ENCODE results near the gene GNAQ. TPM values are rescaled to one million over a fixed set of nuclear protein-coding genes. Genes with fewer than 3 reads are reported as not detected.

Gene GNAQ
- total RNA-seq, 4 donors from 2014 or later: 35.4 to 95.7 (median 52.3) TPM

GRCh38 chr9:77838986-77839385 is 192.6 kb downstream of the GNAQ start:
- Histone ChIP-seq H3K36me3 (no peaks in the 10 kb centered on the region), H3K9me3 (no peaks in the 10 kb centered on the region), H3K4me1 (peaks cover 0 to 8% of the 10 kb centered on the region in 2 donors), H3K27ac (peak overlapping the region; percentile 45 to 47), H3K27me3 (no peaks in the 10 kb centered on the region), H3K4me3 (no peak overlapping the region)
- intact Hi-C loops (cut with DNase I; ENCODE audit: low total_unique reads): no loop called here
- TF ChIP-seq POLR2A (IDR thresholded peaks at IDR 0.05) (no peak), CTCF (IDR thresholded peaks at IDR 0.05) (no peak)
- DNase-seq: no peak

- Histone ChIP-seq H3K4me1 (peaks cover 0 to 12% of the 10 kb centered on the region in 2 donors), H3K4me3 (no peak overlapping the region), H3K9me3 (no peaks in the 10 kb centered on the region), H3K36me3 (no peaks in the 10 kb centered on the region), H3K27me3 (no peaks in the 10 kb centered on the region), H3K27ac (no peak overlapping the region)
- DNase-seq: no peak
- intact Hi-C loops (cut with DNase I; ENCODE audit: low total_unique reads): no loop called here
- TF ChIP-seq POLR2A (IDR thresholded peaks at IDR 0.05) (no peak), CTCF (IDR thresholded peaks at IDR 0.05) (no peak)
These were observed 196.6 kb downstream of the GNAQ start for GRCh38 chr9:77834898-77835488.

- intact Hi-C loops (cut with DNase I; ENCODE audit: low total_unique reads): no loop called here
These were observed 197.8 kb downstream of the GNAQ start for GRCh38 chr9:77833561-77834429.

GRCh38 chr9:77832639-77833038 is 199.0 kb downstream of the GNAQ start:
- intact Hi-C loops (cut with DNase I; ENCODE audit: low total_unique reads): no loop called here
- TF ChIP-seq CTCF (IDR thresholded peaks at IDR 0.05): no peak
- TF ChIP-seq POLR2A (IDR thresholded peaks at IDR 0.05): no peak
- Histone ChIP-seq H3K27me3 (no peaks in the 10 kb centered on the region), H3K27ac (peak overlapping the region; percentile 51 to 59), H3K36me3 (no peaks in the 10 kb centered on the region), H3K4me1 (peaks cover 0 to 5% of the 10 kb centered on the region in 2 donors), H3K9me3 (no peaks in the 10 kb centered on the region), H3K4me3 (no peak overlapping the region)
- DNase-seq: peak; percentile 77 to 83

More at GRCh38 chr9:77833561-77834429, 197.8 kb downstream of the GNAQ start:
- no peaks in the 10 kb centered on the region for H3K9me3 ChIP-seq
- no peak overlapping the region for H3K4me3 ChIP-seq
- DNase-seq: no peak
- peaks cover 0 to 5% of the 10 kb centered on the region in 2 donors for H3K4me1 ChIP-seq
- TF ChIP-seq CTCF (IDR thresholded peaks at IDR 0.05) (no peak), POLR2A (IDR thresholded peaks at IDR 0.05) (no peak)
- no peaks in the 10 kb centered on the region for H3K36me3 ChIP-seq
- H3K27me3 ChIP-seq: no peaks in the 10 kb centered on the region
- H3K27ac ChIP-seq: peak overlapping the region; percentile 51 to 59

- intact Hi-C loops (cut with DNase I; ENCODE audit: low total_unique reads): no loop called here
- no peak for TF ChIP-seq CTCF (IDR thresholded peaks at IDR 0.05)
- TF ChIP-seq POLR2A (IDR thresholded peaks at IDR 0.05): no peak
- Histone ChIP-seq H3K4me3 (no peak overlapping the region), H3K36me3 (no peaks in the 10 kb centered on the region), H3K9me3 (no peaks in the 10 kb centered on the region), H3K4me1 (peaks cover 0 to 5% of the 10 kb centered on the region in 2 donors), H3K27me3 (no peaks in the 10 kb centered on the region), H3K27ac (peak overlapping the region; percentile 51 to 59)
- no peak for DNase-seq
These were observed 199.8 kb downstream of the GNAQ start for GRCh38 chr9:77831781-77832180.
